Tongue (tissue), 2 donors: ENCODE measurements around the gene STK32B. TPM values are rescaled to one million over a fixed set of nuclear protein-coding genes. Genes with fewer than 3 reads are reported as not detected.
"Not testable (repeated sequence)": the region's sequence is repeated elsewhere in the genome, so short reads cannot be mapped to it uniquely, and the experiment has no call there.

Source experiments
- DNase-seq: peaks from one replicate; pipeline ENCODE4 v3.0.0-alpha.2; 2015
- total RNA-seq: library from RNA; depleted of rRNA; stranded (reverse); fragments of >200 nt; gene quantifications from one replicate; pipeline ENCODE4 v1.2.3, GENCODE V29; 2014

STK32B gene
- 3.5 TPM for total RNA-seq

DNA sequence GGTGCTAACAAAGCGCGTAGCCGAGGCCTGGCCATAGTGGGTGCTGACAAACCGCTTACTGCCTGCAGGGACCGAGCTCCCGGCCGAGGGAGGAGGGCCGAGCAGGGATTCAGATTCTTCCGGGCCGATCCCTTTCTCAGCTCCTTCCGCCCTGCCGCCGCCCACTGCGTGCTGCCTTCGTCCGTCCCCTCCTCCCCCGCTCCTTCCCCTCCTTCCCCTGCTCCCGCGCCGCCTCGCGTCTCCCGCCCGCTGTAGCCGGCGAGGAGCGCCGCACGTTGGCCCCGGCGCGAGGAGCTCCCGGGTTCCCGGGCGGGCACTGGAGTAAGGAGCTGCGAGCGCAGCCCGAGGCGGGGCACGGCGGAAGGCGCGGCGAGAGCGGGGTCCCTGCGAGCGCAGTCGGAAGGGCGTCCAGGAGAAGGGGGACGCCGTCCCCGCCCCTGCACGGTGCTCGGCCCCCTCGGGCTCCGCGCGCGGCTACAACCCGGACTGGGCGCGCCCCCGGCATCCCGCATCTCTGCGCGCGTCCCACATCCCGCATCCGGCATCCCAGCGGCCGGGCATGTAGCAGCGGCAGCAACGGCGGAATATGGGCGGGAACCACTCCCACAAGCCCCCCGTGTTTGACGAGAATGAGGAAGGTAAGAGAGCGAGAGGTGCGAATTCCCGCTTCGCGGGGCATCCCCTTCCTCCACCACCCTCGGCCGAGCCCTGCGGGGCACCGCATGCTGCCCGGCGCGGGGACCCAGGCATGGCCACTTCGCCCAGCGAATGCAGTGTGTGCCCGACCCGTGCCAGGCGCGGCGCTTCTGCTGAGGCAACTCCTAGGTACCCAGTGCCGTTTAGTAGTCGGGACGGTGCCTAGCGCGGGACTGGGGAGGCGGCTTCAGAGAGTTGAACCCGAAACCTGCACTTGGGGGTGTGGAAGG, at the start of gene STK32B:
Gene STK32B (plus strand): TSS at position 203 of the 926 bp plus-strand sequence.
- peak; percentile 73 for DNase-seq

DNA sequence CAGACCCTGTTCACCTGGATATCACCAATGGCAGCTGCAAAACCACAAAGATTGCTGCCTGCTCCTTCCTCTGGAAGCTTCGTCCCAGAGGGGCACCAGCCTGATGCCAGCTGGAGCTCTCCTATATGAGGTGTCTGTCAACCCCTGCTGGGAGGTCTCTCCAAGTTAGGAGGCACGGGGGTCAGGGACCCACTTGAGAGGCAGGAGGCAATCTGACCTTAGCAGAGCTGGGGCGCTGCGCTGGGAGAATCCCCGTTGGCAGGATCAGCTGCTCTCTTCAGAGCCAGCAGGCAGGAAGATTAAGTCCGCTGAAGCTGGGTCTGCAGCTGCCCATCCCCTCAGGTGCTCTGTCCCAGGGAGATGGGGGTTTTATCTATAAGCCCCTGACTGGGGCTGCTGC, 49.6 kb upstream of the STK32B start:
- not testable (repeated sequence) for DNase-seq

DNA sequence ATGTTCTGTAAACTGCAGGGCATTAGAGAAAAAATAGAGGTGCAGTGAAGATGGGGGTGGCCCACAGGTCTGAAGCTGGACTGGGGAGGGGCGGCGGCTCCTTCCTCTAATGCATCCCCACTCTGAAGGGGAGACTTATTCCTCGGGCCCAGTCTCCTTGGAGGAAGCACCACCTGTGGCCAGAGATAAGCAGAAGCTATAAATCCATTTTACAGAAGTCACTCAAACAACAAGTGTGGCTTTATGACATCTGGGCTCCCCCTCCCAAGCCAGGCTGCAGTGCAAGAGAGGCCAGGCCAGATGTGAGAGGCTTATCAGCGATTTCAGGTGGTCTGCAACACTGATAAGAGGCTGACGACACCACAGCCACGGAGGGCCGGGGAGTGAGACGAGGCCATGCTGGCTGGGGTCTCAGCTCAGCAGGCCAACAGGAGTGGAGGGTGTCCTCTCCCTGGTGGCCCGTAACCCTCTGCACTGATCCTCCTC, 47.9 kb upstream of the STK32B start:
- no peak for DNase-seq

DNA sequence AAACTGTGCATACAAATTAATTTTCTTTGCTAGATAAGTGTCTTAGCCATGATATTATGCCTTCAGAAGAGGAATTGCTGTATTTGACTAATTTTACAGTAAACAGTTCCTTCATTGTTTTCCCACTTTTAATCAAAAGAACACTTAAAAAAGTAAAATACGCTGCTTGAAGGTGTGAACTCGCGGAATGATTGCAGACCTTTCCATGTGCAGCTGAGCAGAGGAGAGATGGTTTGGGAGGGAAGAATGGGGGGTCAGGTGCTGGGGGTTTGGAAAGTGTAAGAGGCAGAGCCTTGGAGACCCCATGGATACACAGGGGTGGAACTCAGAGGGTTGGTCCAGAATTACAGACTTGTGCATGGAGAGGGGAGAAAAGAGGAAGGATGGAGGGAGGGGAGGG, 47.4 kb upstream of the STK32B start:
- DNase-seq, result no peak

DNA sequence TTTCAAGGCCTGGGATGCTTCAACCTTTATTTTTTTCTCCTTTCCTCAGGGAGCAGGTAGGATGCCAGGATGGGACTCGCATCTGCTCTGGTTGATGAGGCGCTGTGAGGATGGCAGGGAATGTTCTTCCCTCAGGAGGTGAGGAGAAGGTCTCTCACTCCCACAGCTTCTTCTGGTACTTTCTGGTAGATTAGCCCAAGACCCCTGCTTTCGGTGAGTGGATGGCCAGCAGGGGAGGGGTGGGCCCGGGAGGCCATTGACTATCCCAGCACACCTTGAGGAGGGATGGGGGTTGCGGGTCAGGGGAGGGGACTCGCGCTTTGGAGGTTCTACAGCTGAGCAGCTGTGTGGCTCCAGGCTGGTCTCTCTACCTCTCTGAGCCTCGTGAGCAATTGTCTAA, 46.8 kb upstream of the STK32B start:
- no peak for DNase-seq

DNA sequence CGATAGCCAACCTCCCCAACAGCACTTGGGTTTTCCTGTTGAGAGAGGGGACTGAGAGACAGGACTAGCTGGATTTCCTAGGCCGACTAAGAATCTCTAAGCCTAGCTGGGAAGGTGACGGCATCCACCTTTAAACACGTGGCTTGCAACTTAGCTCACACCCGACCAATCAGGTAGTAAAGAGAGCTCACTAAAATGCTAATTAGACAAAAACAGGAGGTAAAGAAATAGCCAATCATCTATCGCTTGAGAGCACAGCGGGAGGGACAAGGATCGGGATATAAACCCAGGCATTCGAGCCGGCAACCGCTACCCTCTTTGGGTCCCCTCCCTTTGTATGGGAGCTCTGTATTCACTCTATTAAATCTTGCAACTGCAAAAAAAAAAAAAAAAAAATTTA, 44.3 kb upstream of the STK32B start:
- not testable (repeated sequence) for DNase-seq

DNA sequence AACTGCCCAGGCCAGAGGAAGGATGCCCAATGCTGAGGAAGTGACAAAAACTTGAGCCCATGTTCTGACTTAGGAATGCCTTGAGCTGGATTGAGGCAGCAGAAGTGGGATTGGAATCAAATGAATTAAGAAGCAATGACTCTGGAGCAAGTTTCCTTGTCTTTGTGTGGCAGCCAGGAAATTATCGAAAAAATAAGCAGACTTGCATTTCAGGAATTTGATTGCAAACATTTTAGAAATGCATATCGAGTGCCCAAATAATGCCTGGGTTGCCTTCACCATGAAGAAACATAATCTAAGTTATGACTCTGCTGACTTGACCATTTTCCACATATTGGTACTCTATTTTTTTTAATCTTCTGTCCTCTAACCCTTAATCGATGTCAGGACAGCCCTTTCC, 41.5 kb upstream of the STK32B start:
- no peak for DNase-seq

DNA sequence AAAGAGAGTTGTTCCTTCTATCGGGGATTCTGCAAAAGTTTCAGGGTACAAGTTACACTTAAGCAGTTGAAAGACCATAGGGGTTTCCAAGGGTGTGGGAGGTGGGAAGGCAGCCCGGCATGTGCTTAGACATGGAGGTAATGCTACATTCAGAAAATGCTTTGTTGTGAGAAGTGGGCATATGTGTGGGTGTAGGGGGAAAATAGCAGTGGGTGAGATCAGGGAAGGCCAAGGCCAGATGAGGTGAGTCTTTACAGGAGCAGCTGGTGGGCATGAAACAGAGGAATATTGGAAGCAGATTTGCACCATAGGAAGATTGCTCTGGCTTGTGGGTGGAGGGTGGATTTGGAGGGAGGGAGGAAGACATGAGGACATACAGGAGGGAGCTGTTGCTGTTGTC, 40.3 kb upstream of the STK32B start:
- DNase-seq, result no peak

DNA sequence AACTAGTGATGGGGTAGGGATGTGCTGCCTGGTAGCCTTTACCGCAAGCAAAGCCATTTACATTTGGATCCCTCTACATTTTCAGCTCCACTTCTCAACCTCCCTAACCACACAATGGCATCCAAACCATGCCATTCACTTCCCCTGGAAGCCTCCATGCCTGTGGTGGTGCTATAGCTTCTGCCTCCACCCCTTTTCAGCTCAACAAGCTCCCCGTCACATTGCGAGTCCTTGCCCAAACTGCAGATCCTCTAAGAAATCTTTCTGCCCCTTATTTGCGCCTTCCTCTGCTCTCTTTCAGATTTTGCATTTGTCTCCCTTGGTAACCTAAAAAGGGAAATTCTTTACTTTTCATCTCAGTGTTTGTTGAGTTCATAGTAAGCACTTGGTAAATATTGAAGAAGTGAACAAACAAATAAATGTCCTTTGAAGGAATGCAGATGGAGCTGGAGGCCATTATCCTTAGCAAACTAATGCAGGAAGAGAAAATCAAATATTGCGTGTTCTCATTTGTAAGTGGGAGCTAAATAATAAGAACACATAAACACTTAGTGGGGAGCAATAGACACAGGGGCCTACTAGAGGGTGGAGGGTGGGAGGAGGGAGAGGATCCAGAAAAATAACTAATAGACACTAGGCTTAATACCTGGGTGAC, 38.9 kb upstream of the STK32B start:
- peak; percentile 28 for DNase-seq

DNA sequence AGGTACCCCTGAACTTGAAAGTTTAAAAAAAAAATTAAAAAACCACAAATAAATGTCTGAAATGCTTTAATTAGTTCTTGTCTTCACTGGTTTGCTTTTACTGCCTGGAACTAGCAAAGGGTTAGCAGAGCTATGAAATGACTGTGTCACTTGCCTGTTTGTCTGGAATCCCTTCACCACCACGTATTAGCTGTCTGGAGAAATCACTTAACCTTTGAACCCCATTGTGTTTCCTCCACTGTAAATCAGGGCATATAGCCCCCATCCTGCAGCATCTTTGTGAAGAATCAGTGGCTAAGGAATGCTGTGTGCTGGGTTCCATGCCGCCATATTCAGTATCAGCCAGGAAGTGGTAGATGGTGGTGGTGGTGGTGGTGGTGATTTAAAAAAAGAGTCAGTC, 38.3 kb upstream of the STK32B start:
- DNase-seq, result no peak

DNA sequence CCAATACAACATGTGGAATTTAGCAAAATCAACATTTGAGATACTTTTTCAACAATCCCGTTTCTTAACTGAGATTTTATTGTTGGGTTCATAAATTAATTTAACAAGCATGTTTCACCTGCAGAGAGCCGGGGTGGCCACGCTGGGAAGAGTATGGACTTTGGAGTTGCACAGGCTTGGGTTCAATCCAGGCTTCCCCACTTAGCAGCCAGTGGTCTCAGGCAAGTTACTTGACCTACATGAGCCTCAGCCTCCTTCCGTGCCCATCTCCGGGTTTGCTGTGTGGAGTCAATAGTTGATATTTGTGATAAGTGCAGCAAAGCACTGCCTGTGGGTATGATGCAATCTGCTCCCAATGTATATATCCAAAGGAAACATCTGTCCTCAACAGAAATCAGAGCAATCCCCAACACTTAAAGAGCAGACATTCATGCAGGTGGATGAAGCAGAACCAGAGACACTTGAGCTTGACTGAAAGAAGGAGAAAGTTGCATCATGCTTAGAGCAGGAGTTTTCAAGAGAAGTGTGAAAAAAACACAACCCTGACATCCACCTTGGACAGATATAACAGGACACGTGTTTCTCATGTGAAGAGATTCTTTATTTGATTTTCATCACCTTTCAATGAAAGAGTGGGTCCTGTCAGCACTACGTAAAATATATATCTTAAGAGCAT, 37.1 kb upstream of the STK32B start:
- DNase-seq, result no peak

DNA sequence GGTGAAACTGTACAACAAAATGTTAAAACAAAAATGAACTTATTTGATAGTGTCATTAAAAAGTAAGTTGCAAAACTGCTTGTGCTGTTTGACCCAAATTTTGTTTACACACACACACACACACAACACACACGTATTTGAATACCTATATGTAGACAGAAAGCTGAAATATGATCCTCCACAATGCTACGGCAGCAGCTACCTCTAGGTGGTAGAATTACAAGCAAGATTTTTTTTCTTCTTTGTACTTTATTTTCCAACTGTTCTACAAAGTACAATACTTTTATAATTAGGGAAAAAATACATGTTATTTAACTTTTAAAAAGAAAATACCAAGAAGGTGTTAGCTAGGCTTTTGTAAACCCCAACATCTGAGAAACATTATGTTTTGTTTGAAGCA, 33.2 kb upstream of the STK32B start:
- DNase-seq, result no peak

DNA sequence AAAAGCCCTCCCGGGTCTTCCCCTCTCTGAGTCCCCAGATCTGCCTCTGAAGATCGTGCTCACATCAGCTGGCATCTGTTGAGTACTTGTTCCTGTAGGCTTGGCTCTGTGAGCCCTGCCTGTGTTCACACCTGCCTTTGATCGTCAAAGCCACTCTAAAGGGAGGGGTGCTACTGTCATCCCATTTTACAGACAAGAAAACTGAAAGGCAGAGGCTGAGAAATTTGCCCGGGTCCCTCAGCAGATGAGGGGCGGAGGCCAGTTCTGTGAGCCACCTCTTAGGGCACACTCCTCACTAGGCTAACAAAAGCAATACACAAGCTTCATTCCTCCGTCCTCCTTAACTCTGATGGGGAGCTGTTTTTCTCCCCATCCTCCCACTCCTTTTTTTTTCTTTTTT, 32.7 kb upstream of the STK32B start:
- no peak for DNase-seq

DNA sequence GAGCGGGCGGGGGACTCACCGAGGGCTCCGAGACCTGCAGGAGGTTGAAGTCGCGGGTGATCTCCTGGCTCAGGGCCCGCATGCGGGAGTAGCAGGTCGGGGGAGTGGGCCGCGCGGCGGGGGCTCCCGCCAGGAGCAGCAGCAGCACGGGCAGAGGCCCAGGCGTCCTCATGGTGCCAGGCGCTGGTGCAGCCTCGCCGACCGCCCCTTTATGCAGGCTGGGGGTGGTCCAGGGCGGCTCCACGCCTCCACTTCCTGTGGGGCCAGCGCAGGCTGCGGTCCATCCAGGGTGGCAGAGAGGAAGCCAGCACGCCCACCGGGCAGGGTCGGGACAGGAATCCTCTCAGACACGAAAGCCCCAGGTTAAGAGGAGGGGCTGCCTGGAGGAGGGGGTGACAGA, 32.0 kb upstream of the STK32B start, which contains the start of gene CYTL1:
Gene CYTL1 (minus strand): TSS at position 185 of the 400 bp plus-strand sequence. CDS start 13 bp downstream, at position 172.
- DNase-seq, result no peak

DNA sequence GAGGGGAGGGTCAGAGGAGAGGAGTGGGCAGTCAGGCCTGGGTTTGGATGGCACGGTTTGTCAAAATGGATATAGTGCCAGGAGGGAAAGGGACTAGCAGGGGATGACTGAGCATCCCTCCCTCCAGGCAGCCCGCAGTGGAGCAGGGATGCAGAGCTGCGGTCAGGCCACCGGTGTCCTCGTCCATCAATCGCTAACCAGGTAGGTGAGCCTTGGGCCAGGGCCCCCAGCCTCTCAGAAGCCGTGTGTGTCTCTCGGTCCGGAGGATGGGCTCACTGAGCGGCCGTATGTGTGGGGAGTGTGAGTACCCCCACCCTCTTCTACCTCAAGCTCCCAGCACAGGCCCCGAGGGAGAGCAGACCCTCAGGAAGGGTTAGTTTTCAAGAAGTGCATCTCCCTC, 31.5 kb upstream of the STK32B start:
- no peak for DNase-seq

DNA sequence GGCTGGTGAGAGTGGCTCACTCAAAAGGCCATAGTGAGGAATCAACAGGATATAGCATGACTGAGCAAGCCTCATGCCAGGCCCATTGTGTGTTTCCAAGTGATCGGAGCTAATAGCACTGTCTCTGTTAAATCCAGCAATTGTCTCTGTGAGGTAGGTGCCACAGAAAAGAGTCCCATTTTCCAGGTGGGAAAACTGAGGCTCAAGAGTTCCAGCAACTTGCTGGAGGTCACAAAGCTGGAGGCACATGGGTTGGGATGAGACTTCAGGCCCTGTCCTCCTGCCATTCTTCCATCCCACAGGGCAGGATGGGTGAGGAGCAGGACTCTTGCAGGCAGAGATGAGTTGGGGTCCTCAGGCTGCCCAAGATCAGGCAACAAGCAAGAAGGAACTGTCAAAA, 30.9 kb upstream of the STK32B start:
- DNase-seq, result no peak

DNA sequence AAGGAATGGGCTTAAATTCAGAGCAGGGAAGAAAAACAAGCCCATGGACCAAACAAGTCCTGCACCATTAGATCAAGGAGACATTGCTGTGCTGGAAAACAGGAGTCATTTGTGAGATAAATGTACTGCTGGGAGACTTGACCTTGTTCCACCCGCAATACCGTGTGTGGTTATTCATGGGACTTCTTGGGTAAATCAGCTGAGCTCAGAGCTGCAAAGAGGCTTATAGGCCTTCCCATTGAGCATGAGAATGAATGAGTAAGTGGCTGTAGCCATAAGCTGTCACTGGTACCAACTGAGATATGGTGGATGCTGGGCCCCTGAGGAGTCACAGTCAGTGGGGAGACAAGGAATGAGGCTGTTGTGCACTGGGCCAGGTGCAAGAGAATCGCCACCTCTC, 29.7 kb upstream of the STK32B start:
- no peak for DNase-seq

DNA sequence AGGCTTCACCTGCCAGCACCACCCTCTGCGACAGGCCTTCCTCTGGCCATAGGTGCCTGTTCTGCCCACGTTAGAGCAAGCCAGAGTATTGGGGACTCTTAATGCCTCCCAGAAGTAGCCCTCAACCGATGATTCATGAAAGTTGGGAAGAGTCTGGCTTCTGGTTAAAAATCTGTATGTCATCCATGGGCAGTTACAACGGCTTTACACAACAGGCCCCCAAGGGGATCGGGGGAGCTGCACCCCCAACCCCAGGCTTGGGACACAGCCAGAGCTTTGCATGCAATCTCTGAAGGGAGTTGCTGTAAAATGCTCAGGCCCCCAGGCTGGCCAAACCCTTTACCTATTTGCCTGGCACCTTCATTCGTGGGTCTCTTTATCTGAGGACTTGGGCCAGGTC, 26.6 kb upstream of the STK32B start:
- no peak for DNase-seq

DNA sequence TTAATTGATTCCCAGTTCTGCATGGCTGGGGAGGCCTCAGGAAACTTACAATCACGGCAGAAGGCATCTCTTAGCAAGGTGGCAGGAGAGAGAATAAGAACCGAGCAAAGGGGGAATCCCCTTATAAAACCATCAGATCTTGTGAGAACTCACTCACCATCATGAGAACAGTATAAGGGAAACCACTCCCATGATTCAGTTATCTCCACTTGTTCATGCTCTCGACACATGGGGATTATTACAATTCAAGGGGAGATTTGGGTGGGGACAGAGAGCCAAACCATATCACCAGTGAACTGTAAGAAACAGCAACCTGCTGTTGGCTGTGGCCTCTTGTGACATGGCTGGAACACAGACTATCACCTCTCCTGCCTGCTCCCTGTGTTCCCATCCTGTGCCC, 24.9 kb upstream of the STK32B start:
- no peak for DNase-seq

DNA sequence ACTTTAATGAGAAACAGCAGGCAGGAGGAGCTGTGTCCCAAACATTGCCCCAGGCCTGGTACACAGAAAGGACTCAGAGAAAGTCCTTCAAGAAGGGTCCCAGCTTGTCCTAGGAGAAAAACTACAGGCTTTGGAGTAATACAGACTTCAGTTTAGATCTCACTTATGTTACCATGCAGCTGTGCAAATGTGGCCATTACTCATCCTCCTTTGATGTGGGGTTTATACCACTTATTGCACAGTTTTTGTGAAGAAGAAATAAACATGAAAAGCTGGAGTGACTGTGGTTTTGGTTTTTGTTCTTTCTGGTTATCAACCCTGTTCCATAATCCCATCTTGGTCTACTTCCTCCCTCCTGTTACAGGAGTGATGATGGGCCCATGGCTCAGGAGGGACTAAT, 23.9 kb upstream of the STK32B start:
- no peak for DNase-seq

DNA sequence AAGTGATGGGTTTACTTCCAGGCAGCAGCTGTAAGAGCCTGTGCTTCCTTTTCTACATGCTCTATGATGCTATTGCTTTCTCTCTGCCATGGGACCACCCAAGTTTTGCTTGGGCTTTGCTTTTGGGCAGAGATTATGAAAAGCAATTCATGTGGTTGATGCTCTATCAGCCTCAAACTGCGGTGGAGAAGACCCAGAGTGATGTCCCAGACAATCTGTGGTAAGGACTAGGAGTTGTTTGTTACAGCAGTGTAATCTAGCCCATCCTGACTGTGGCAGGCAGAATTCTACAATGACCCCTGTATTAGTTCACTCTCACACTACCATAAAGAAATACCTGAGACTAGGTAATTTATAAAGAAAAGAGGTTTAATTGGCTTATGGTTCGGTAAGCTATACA, 22.8 kb upstream of the STK32B start:
- no peak for DNase-seq

DNA sequence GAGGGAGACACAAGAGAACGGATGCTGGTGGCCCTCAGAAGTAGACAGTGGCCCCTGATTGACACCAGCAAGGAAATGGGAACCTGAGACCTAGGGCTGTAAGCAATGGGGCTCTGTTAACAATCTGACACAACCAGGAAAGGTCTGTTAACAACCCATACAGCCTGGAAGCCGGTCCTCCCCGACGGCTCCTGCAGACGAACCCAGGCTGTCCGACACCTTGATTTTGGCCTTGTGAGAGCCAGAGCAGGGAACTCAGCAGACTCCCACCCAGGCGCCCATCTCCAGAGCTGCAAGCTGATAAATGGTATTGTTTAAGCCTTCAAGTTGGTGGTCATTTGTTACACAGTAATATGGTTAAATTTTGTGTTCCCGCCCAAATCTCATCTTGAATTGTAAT, 21.8 kb upstream of the STK32B start:
- DNase-seq, result no peak

DNA sequence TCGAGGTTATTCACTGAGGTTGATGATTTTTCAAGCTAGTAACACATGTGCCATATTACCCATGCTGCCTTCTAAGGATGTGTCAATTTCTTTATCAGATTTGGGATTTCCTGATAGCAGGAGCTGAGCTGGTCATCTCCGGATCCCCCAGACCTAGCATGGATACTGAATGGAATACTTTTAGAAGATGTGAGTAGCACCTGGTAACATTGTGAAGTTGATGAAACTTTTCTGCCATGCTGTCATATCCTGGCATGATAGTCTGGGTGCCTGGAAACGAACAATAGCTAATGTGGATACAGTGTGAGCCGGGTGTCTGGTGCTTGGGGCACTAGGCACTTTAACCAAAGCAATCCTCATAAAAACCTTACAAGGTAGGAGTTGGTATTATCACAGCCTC, 21.1 kb upstream of the STK32B start:
- no peak for DNase-seq
